Measurements from ENCODE around the gene GTPBP3. TPM values are rescaled to one million over a fixed set of nuclear protein-coding genes. Genes with fewer than 3 reads are reported as not detected.

Gene GTPBP3
- total and polyA plus RNA-seq, 9 of the 15 experiments (the other 6 are each of a cell fraction or from before 2014, with no cell fraction given) = 4.9 to 124 (median 22.6) TPM

DNA sequence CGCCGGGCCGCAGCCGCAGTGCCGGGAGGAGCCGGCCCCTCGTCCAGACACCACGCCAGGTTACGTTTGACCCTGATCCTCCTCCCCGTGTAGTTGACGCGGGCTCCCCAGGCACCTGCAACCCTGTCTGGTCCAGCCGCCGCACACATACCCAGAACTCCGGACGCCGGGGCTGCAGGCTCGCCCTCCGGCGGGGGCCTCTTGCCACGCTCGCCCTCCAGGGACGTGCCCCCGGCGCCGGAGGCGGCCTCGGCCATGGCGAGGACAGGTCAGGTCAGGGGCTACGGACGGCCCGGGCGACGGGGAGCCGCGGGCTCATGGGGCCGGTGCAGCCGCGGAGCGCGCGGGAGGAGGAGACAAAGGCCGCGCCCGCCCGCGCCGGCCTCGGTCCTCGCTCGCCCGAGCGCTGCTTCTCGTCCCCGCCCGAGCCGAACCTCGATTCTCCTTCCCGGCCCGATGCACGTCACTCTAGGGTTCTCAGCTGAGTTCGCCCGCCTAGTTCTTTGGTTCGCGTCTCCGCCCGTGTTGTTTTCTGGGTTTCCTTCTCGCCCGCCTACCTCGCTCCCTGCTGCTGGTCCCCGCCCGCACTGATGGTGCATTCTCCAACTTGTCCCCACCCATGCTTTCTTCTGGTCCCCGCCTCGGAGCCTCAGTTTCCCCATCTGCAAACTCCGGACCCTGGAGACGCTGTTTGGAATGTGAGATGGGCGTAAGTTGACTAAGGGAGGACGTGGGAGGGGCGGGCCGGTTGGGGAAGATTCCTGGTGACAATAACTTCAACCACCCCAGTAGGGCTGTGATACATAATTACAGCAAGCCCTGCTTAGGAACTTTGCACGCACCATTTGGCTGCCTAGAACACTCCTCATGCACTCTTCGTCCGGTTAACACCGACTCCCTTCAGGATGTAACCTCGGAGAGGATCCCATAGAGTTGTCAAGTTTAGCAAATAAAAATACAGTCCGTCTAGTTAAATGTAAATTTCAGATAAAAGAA lies 2.6 kb upstream of the GTPBP3 start, which contains the start of gene ANO8 (continued):
- TF ChIP-seq, protein P1, sequence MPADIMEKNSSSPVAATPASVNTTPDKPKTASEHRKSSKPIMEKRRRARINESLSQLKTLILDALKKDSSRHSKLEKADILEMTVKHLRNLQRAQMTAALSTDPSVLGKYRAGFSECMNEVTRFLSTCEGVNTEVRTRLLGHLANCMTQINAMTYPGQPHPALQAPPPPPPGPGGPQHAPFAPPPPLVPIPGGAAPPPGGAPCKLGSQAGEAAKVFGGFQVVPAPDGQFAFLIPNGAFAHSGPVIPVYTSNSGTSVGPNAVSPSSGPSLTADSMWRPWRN (IDR thresholded peaks at IDR 0.05; ENCODE audit: low read depth) = no peak
- no peak for TF ChIP-seq POLR2B (IDR thresholded peaks at IDR 0.05; ENCODE audit: low read depth, partially characterized antibody)
- TF ChIP-seq ZFPM2 (CRISPR knock-in tag; IDR thresholded peaks at IDR 0.05) = no peak
- no peak for TF ChIP-seq YBX1 (IDR thresholded peaks at IDR 0.05)
- TF ChIP-seq ZBTB17 (CRISPR knock-in tag; IDR thresholded peaks at IDR 0.05) = peak; percentile 19; the same call in 1 of the 2 replicates
- TF ChIP-seq, protein P2, sequence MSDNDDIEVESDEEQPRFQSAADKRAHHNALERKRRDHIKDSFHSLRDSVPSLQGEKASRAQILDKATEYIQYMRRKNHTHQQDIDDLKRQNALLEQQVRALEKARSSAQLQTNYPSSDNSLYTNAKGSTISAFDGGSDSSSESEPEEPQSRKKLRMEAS (CRISPR knock-in tag; IDR thresholded peaks at IDR 0.05) = no peak; the same call in 1 of the 2 replicates
- TF ChIP-seq EP300 (IDR thresholded peaks at IDR 0.05; ENCODE audit: low read length) = peak; percentile 67
- no peak for TF ChIP-seq ZC3H8 (IDR thresholded peaks at IDR 0.05)
- TF ChIP-seq, protein P3, sequence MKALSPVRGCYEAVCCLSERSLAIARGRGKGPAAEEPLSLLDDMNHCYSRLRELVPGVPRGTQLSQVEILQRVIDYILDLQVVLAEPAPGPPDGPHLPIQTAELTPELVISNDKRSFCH (CRISPR knock-in tag; IDR thresholded peaks at IDR 0.05) = no peak
- TF ChIP-seq, protein P3 (tag; IDR thresholded peaks at IDR 0.05) = peak; percentile 86
- TF ChIP-seq NUFIP1 (IDR thresholded peaks at IDR 0.05; ENCODE audit: partially characterized antibody) = no peak
- no peak for TF ChIP-seq RAD51 (IDR thresholded peaks at IDR 0.05; ENCODE audit: borderline replicate concordance, low read depth)
- no peak for TF ChIP-seq HMG20B (CRISPR knock-in tag; IDR thresholded peaks at IDR 0.05)
- TF ChIP-seq, protein P4, sequence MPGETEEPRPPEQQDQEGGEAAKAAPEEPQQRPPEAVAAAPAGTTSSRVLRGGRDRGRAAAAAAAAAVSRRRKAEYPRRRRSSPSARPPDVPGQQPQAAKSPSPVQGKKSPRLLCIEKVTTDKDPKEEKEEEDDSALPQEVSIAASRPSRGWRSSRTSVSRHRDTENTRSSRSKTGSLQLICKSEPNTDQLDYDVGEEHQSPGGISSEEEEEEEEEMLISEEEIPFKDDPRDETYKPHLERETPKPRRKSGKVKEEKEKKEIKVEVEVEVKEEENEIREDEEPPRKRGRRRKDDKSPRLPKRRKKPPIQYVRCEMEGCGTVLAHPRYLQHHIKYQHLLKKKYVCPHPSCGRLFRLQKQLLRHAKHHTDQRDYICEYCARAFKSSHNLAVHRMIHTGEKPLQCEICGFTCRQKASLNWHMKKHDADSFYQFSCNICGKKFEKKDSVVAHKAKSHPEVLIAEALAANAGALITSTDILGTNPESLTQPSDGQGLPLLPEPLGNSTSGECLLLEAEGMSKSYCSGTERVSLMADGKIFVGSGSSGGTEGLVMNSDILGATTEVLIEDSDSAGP (CRISPR knock-in tag; IDR thresholded peaks at IDR 0.05) = 0 out of 2 replicates have a peak, but pooled peaks have one; percentile 66
- peak; percentile 85 for TF ChIP-seq ZNF24 (IDR thresholded peaks at IDR 0.05)
- no peak; the same call in 1 of the 2 replicates for TF ChIP-seq TGIF2 (CRISPR knock-in tag; IDR thresholded peaks at IDR 0.05)
- TF ChIP-seq ZKSCAN1 (IDR thresholded peaks at IDR 0.05; ENCODE audit: low read depth, low read length) = peak; percentile 81
- peak; percentile 56; the same call in 1 of the 2 replicates for TF ChIP-seq NR1H2 (CRISPR knock-in tag; IDR thresholded peaks at IDR 0.05)
